ENCODE measurements around the gene FAM78B. TPM values are rescaled to one million over a fixed set of nuclear protein-coding genes. Genes with fewer than 3 reads are reported as not detected.

FAM78B gene
- total RNA-seq = 1.7 TPM
- long read RNA-seq, partial matches to known transcripts = 0 of 1 reads
- long read RNA-seq, other reads (novel, unspliced or antisense) = 1 of 1 reads

GRCh38 chr1:166166698-166167571 is at the start of gene FAM78B:
Gene FAM78B, minus strand, starts transcription at chr1:166167001. Its CDS starts 753 bp downstream, at chr1:166166248.
- no peak for DNase-seq (ENCODE audit: low spot score)

GRCh38 chr1:166202546-166202945 is 35.7 kb upstream of the FAM78B start:
- no peak for DNase-seq (ENCODE audit: low spot score)

- DNase-seq (ENCODE audit: low spot score) = no peak
Observed at GRCh38 chr1:166200743-166201142, 33.9 kb upstream of the FAM78B start.

- no peak for DNase-seq (ENCODE audit: low spot score)
Observed at GRCh38 chr1:166197597-166197996, 30.8 kb upstream of the FAM78B start.

- no peak for DNase-seq (ENCODE audit: low spot score)
Observed at GRCh38 chr1:166197141-166197540, 30.3 kb upstream of the FAM78B start.

- DNase-seq (ENCODE audit: low spot score) = no peak
Observed at GRCh38 chr1:166193057-166193698, 26.4 kb upstream of the FAM78B start.

GRCh38 chr1:166190400-166190799 is 23.6 kb upstream of the FAM78B start:
- no peak for DNase-seq (ENCODE audit: low spot score)

- no peak for DNase-seq (ENCODE audit: low spot score)
Observed at GRCh38 chr1:166189126-166189525, 22.3 kb upstream of the FAM78B start.

GRCh38 chr1:166185526-166185925 is 18.7 kb upstream of the FAM78B start:
- no peak for DNase-seq (ENCODE audit: low spot score)

GRCh38 chr1:166184897-166185296 is 18.1 kb upstream of the FAM78B start:
- no peak for DNase-seq (ENCODE audit: low spot score)

GRCh38 chr1:166184012-166184411 is 17.2 kb upstream of the FAM78B start:
- DNase-seq (ENCODE audit: low spot score) = no peak

GRCh38 chr1:166182281-166182680 is 15.5 kb upstream of the FAM78B start:
- no peak for DNase-seq (ENCODE audit: low spot score)

- DNase-seq (ENCODE audit: low spot score) = no peak
Observed at GRCh38 chr1:166176416-166176815, 9.6 kb upstream of the FAM78B start.

GRCh38 chr1:166175032-166175431 is 8.2 kb upstream of the FAM78B start:
- DNase-seq (ENCODE audit: low spot score) = no peak

GRCh38 chr1:166174108-166174507 is 7.3 kb upstream of the FAM78B start:
- no peak for DNase-seq (ENCODE audit: low spot score)

GRCh38 chr1:166172106-166172505 is 5.3 kb upstream of the FAM78B start:
- no peak for DNase-seq (ENCODE audit: low spot score)

- no peak for DNase-seq (ENCODE audit: low spot score)
Observed at GRCh38 chr1:166170726-166171125, 3.9 kb upstream of the FAM78B start.

GRCh38 chr1:166170075-166170474 is 3.3 kb upstream of the FAM78B start:
- DNase-seq (ENCODE audit: low spot score) = no peak

GRCh38 chr1:166169182-166169581 is 2.4 kb upstream of the FAM78B start:
- DNase-seq (ENCODE audit: low spot score) = no peak

GRCh38 chr1:166167572-166167925 is 748 bp upstream of the FAM78B start:
- DNase-seq (ENCODE audit: low spot score) = no peak

- DNase-seq (ENCODE audit: low spot score) = no peak
Observed at GRCh38 chr1:166166329-166166697, 488 bp downstream of the FAM78B start.

GRCh38 chr1:166165661-166166328 is 1.0 kb downstream of the FAM78B start:
- no peak for DNase-seq (ENCODE audit: low spot score)

All from mesenteric fat pad (tissue), 1 donor.